Skin epidermis (tissue), 12 donors: Measurements from ENCODE around the gene PRRT4.

Source experiments
- H3K27ac ChIP-seq, 21 experiments: fragments of 200-600 bp; sonication (generic) in 11 of 21; one replicate each; pipeline ENCODE4 v1.5.0; 2020; ENCODE audit warnings: mild to moderate bottlenecking in 3 of 21, inconsistent platforms in 2 of 21, moderate library complexity in 2 of 21
- H3K4me3 ChIP-seq, 7 experiments: fragments of 200-600 bp; sonication (generic) in 2 of 7; one replicate each; pipeline ENCODE4 v1.5.0; 2020; ENCODE audit warnings: inconsistent platforms in 2 of 7, mild to moderate bottlenecking in 2 of 7, moderate library complexity in 1 of 7

Gene PRRT4

DNA sequence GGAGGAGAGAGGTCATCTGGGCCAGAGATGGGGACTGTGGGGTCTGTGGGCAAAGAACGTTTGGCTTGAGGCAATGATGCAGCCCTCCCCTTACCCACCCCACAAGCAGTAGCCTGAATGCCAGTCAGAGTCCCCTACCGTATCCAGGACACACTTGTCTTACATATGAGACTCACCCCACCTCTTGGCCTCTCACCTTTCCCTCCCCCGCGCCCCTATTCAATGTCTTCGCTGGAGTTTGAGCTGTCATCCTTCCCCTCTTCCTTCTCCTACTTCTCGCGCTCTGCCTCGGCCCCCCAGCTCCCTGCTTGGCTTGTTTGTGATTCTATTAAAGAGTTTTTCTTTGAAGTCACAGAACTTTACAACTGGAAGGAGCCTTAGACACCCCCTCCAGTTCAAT, 8.9 kb downstream of the PRRT4 start:
- no peak overlapping the region for H3K4me3 ChIP-seq
- H3K27ac ChIP-seq: no peak overlapping the region

DNA sequence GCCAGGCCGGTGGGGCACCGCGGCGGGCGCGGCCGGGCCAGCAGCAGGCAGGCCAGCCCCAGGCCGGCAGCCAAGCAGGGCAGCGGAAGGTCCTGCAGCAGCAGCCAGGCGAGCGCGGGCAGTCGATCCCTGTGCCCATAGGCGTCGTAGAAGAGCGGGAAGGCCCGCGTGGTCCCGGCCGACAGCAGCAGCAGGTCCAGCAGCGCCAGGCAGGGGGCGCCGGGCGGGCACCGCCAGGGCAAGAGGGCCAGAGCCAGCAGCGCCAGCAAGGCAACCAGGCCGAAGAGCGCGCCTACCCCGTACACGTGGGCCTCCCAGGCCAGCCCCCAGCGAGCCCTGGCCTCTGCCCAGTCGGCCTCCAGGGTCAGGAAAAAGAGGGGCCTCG, 9.3 kb downstream of the PRRT4 start:
- Histone ChIP-seq H3K4me3 (peak overlapping the region in 2 of 7 experiments; percentile 15 to 30), H3K27ac (no peak overlapping the region)

GRCh38 chr7:128351296-128352152, 10.0 kb downstream of the PRRT4 start:
- Histone ChIP-seq H3K4me3 (peak overlapping the region in 5 of 7 experiments; percentile 15 to 30 (median 17)), H3K27ac (no peak overlapping the region)

GRCh38 chr7:128350708-128351295, 10.7 kb downstream of the PRRT4 start:
- no peak overlapping the region for H3K4me3 ChIP-seq
- H3K27ac ChIP-seq: no peak overlapping the region

DNA sequence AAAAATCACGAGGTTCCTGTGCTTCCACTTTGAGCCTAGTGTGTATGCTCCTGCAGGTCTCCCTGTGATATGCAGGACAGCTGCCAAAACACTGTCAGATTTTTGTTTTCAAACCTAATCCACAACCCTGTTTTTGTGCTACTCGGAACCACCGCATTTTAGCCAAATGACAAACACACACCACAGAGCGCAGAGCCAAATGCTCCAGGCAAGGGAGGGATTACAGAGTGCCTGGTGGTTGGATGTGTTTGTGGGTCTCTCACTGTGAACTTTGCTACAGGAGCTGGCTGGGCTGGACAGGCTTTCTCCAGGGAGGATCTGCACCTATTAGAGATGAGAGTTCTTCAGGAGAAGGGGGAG, 12.0 kb downstream of the PRRT4 start:
- Histone ChIP-seq H3K4me3 (no peak overlapping the region), H3K27ac (no peak overlapping the region)

GRCh38 chr7:128347647-128348097, 13.8 kb downstream of the PRRT4 start:
- Histone ChIP-seq H3K27ac (no peak overlapping the region), H3K4me3 (no peak overlapping the region)

DNA sequence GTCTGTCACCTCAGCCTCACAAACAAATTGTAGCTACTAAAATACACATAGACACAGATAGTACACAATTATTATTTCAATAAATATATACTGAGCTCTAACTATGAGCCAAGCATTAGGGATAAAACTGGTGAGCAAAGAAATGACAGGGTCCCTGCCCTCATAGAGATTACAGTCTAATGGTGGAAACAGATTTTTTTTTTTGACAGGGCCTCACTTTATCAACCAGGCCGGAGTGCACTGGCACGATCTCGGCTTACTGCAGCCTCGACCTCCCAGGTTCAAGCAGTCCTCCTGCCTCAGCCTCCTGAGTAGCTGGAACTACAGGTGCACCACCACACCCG, 17.1 kb downstream of the PRRT4 start:
- Histone ChIP-seq H3K27ac (no peak overlapping the region), H3K4me3 (no peak overlapping the region)

- H3K27ac ChIP-seq: peak within 1 kb of the TSS; percentile 46 to 93 (median 85)
- peak within 1 kb of the TSS; percentile 48 to 91 (median 68) for H3K4me3 ChIP-seq
Observed at GRCh38 chr7:128343554-128344430, 17.7 kb downstream of the PRRT4 start, which contains the start of gene RBM28. Gene RBM28, minus strand, starts transcription at chr7:128343908. Its CDS starts 115 bp downstream, at chr7:128343793.

GRCh38 chr7:128341733-128342132, 19.8 kb downstream of the PRRT4 start:
- no peak overlapping the region for H3K27ac ChIP-seq
- H3K4me3 ChIP-seq: no peak overlapping the region

GRCh38 chr7:128335730-128336129, 25.8 kb downstream of the PRRT4 start:
- H3K4me3 ChIP-seq: no peak overlapping the region

GRCh38 chr7:128324368-128324680, 37.2 kb downstream of the PRRT4 start:
- H3K27ac ChIP-seq: no peak overlapping the region
- no peak overlapping the region for H3K4me3 ChIP-seq

More at GRCh38 chr7:128335730-128336129, 25.8 kb downstream of the PRRT4 start:
- no peak overlapping the region for H3K27ac ChIP-seq

GRCh38 chr7:128323459-128324367, 37.8 kb downstream of the PRRT4 start:
- no peak overlapping the region for H3K27ac ChIP-seq
- no peak overlapping the region for H3K4me3 ChIP-seq

- Histone ChIP-seq H3K4me3 (no peak overlapping the region), H3K27ac (no peak overlapping the region)
Observed at GRCh38 chr7:128323040-128323439, 38.5 kb downstream of the PRRT4 start.

GRCh38 chr7:128322040-128322643, 39.3 kb downstream of the PRRT4 start:
- no peak overlapping the region for H3K4me3 ChIP-seq
- no peak overlapping the region for H3K27ac ChIP-seq

DNA sequence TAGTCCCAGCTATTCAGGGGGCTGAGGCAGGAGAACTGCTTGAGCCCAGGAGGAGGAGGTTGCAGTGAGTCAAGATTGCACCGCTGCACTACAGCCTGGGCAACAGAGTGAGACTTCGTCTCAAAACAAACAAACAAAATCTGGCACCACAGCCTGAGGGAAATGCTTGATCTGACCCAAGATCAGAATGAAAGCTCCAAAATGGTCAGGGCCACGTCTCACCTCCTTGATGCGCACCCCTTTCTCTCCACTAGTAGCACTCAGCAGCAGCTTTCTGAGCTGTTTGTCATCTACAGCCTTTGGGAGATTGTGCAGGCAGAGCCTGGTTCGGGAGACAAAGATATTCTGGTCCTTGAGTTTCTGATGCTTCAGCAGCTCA, 40.5 kb downstream of the PRRT4 start:
- no peak overlapping the region for H3K4me3 ChIP-seq
- H3K27ac ChIP-seq: peak overlapping the region in 5 of 21 experiments; percentile 23 to 70 (median 56)

DNA sequence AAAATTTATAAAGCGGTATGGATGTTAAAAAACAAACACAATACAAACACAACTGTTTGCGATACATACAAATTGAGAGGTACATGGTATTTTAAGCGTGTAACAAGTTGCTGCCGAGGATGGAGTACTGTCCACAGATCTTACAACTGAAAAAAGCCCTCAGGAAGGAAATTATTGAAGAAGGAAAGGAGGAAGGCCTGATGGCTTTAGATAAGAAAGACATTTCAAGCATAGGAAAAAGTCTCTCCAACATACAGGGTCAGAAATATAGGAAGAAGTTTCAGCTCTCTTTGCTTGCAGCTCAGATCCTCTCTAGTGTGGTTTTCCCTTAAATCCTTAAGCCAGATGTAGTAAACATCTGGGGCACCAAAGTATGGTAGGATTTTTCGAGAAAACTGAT, 42.8 kb downstream of the PRRT4 start:
- no peak overlapping the region for H3K27ac ChIP-seq
- no peak overlapping the region for H3K4me3 ChIP-seq

- Histone ChIP-seq H3K4me3 (no peak overlapping the region), H3K27ac (no peak overlapping the region)
Observed at GRCh38 chr7:128311013-128311412, 50.5 kb downstream of the PRRT4 start.

DNA sequence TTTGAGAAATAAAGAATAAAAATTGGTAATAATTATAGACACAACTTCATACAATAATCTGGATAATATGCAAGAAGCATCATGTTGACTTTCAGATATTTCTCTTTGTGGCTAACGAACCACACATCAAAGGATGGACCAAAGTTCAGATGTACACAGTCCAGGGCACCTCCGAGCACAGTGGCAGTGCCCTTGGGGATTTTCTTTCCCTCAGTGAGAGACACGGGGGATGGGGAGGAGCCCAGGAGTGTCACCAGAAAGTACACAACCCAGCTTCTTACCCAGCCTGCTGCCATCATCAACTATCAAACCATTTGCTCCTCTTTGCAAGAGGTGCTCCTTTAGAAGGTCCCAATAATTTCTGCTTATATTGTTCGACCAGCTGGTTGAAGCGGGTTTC, 51.0 kb downstream of the PRRT4 start:
- no peak overlapping the region for H3K4me3 ChIP-seq

GRCh38 chr7:128309976-128310375, 51.5 kb downstream of the PRRT4 start:
- no peak overlapping the region for H3K27ac ChIP-seq
- no peak overlapping the region for H3K4me3 ChIP-seq

More for the DNA sequence above, 51.0 kb downstream of the PRRT4 start:
- no peak overlapping the region for H3K27ac ChIP-seq
